Kidney epithelial cell (primary cell): ENCODE data around the gene KCNQ5. TPM values are rescaled to one million over a fixed set of nuclear protein-coding genes. Genes with fewer than 3 reads are reported as not detected.
A peak's percentile ranks its signal among the peaks of the same experiment; 100 is the strongest.

Experiments
- DNase-seq: peaks from one replicate; pipeline ENCODE4 v3.0.0-alpha.2; 2010; ENCODE audit warnings: low read depth
- H3K27me3 ChIP-seq: 2 replicates; pipeline ENCODE4 v1.6.0; 2011; ENCODE audit warnings: low read length; ENCODE audit not compliant: control insufficient read depth, insufficient read depth
- H3K36me3 ChIP-seq: 2 replicates; pipeline ENCODE4 v1.5.1; 2011; ENCODE audit warnings: low read length; ENCODE audit not compliant: control insufficient read depth, insufficient read depth
- H3K4me3 ChIP-seq: 2 replicates; pipeline ENCODE4 v1.5.1; 2011; ENCODE audit warnings: low read depth, mild to moderate bottlenecking, control low read depth, low read length
- total RNA-seq: library from RNA; depleted of rRNA; stranded (reverse); fragments of >200 nt; gene quantifications from 2 replicates; pipeline ENCODE4 v1.2.3, GENCODE V29; 2015
- TF ChIP-seq, protein P1 (sequence below): IDR thresholded peaks from 2 replicates; pipeline ENCODE4 v1.5.1; 2011; ENCODE audit warnings: mild to moderate bottlenecking, moderate library complexity, low read length, control low read depth, inconsistent platforms; ENCODE audit not compliant: insufficient read depth, poor library complexity, severe bottlenecking

The KCNQ5 gene
- total RNA-seq, 1 donor from 2014 or later = 1.9 TPM

DNA sequence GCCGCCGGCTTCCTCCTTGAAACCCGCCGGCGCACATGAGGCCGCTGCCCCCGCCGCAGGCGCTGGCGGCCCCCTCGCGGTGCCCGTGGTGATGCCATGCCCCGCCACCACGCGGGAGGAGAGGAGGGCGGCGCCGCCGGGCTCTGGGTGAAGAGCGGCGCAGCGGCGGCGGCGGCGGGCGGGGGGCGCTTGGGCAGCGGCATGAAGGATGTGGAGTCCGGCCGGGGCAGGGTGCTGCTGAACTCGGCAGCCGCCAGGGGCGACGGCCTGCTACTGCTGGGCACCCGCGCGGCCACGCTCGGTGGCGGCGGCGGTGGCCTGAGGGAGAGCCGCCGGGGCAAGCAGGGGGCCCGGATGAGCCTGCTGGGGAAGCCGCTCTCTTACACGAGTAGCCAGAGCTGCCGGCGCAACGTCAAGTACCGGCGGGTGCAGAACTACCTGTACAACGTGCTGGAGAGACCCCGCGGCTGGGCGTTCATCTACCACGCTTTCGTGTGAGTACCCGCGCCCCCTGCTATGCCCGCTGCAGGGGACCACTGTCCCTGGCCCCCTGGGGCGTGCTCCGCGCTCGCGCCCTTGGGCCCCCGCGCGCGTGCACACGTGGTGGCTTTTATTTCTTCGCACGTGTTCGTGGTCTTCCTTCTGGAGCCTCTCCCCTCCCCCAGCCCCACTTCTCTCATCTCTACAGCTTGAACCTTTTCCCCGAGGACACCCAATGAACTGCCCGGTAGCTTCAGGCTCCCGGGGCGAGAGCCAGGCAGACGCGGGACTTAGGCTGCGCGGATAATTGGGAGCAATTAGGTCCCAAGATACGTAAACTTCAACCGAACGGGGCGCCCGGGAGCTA lies 453 bp downstream of the KCNQ5 start:
- TF ChIP-seq, protein P1, sequence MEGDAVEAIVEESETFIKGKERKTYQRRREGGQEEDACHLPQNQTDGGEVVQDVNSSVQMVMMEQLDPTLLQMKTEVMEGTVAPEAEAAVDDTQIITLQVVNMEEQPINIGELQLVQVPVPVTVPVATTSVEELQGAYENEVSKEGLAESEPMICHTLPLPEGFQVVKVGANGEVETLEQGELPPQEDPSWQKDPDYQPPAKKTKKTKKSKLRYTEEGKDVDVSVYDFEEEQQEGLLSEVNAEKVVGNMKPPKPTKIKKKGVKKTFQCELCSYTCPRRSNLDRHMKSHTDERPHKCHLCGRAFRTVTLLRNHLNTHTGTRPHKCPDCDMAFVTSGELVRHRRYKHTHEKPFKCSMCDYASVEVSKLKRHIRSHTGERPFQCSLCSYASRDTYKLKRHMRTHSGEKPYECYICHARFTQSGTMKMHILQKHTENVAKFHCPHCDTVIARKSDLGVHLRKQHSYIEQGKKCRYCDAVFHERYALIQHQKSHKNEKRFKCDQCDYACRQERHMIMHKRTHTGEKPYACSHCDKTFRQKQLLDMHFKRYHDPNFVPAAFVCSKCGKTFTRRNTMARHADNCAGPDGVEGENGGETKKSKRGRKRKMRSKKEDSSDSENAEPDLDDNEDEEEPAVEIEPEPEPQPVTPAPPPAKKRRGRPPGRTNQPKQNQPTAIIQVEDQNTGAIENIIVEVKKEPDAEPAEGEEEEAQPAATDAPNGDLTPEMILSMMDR = no peak
- no peaks in the 10 kb centered on the region for H3K36me3 ChIP-seq
- H3K4me3 ChIP-seq = peak overlapping the region; percentile 52
- DNase-seq = no peak
- peaks cover 18% of the 10 kb centered on the region for H3K27me3 ChIP-seq

DNA sequence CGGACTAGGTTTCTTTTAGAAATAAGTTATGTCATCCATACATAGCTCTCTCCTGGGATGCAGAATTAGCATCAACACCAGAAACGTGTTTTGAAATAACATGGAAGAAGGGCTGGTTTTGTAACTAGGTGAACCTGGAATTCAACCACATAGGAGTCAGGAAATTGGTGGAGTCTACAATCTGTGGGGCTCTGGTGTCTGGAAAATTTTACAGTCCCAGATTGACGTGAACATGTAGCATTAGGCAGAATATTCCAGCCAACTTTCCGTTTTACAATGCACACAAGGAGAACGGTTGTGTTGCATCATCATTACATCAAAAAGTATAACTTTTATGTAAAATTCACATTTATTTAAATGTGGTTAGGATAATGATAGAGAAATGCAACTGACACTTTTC lies 1.9 kb downstream of the KCNQ5 start:
- H3K36me3 ChIP-seq = no peaks in the 10 kb centered on the region
- DNase-seq = no peak
- no peak overlapping the region for H3K4me3 ChIP-seq
- peaks cover 18% of the 10 kb centered on the region for H3K27me3 ChIP-seq
- TF ChIP-seq, protein P1 = no peak

DNA sequence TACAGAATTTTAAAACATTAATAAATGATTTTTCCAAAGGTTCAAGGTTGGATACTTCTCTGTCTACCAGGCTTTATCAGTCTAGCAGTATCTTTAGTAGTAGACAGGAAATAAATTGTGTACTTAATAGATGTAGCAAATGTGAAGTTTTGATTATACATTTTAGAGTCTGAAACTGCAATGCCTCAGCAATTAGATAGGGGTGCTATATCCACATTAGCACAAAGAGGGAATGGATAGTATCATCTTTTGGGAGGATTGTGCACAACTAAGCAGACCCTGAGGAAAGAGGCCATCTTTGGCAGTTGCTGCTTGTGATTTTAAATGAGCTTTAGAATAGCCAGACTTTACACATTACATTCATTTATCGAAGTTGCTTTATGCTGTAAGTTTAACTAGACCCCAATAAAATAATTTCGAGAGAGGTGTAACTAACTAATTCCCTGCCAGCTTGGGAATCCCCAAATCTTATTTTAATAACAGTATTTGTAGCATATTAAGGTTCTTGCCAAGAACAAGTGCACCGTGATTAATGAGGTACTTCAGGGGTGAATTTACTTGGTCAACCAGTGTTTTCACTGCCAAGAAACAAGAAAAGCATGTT lies 2.8 kb downstream of the KCNQ5 start:
- TF ChIP-seq, protein P1 = peak; percentile 75
- H3K27me3 ChIP-seq = peaks cover 18% of the 10 kb centered on the region
- no peak for DNase-seq
- H3K4me3 ChIP-seq = no peak overlapping the region
- no peaks in the 10 kb centered on the region for H3K36me3 ChIP-seq

DNA sequence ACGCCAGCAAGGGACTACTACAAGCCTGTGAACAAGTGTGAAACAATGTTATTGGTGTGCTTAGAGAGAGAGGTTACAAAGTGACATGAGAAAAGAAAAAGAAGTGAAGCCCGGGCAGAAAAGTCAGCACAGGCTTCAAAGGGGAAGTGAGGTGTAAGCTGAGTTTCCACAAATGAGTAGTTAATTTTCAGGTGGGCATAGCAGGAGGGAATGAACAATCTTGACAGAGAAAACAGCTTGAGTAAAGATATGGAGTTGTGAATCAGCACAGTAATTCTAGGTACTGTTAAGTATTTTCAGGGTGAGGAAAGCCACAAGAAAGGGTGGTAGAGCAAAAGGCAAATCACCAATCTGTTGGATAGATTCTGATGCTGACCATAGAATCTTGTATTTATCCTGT lies 4.3 kb downstream of the KCNQ5 start:
- Histone ChIP-seq H3K36me3 (no peaks in the 10 kb centered on the region), H3K27me3 (peaks cover 15% of the 10 kb centered on the region), H3K4me3 (no peak overlapping the region)
- TF ChIP-seq, protein P1 = no peak
- DNase-seq = no peak

DNA sequence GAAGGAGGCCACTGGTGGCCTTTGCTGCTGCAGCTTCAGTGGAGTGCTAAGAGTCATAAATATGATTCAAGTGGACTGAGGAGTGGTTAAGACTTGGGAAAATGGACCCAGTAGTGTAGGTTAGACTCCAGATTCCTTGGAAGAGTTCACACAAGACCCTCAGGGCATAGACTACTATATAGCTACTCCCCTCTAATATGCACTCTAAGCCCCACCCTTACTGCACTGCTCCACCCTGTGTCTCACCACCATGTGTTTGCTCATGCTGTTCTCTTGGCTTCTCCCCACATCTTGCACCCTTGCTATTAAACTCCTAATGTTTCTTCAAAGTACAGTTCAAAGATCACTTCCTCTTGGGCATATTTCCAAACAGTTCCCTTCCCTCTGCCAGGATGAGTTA lies 5.7 kb downstream of the KCNQ5 start:
- TF ChIP-seq, protein P1 = no peak
- H3K4me3 ChIP-seq = no peak overlapping the region
- peaks cover 4% of the 10 kb centered on the region for H3K27me3 ChIP-seq
- no peak for DNase-seq
- H3K36me3 ChIP-seq = no peaks in the 10 kb centered on the region
